HG02623 (cell line): ENCODE data around the gene TPD52L1.

Experiments
- ATAC-seq: cut with Tn5 transposase; IDR thresholded peaks from one replicate; pipeline ENCODE4 v1.9.1; 2021; ENCODE audit warnings: moderate library complexity; ENCODE audit not compliant: unreplicated experiment

TPD52L1 gene

DNA sequence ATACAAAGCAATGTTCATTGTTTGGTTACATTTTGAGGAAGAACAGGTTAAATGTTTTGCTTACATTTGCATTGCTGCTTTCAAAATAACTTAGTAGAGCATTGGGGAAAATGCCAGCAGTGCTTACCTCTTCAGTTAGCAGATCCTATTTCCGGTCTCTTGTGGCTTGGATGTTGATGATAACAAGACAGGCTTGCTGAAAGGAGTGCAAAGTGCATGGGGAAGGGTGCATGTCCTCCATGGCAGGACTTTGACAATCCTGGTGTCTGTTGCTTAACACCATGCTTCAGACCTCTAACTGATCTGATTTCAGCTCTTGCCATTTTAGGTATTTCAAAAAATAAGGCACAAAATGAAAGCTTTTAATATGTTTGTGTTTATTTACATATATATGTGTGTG is 21.1 kb downstream of the TPD52L1 start:
- ATAC-seq = no peak

DNA sequence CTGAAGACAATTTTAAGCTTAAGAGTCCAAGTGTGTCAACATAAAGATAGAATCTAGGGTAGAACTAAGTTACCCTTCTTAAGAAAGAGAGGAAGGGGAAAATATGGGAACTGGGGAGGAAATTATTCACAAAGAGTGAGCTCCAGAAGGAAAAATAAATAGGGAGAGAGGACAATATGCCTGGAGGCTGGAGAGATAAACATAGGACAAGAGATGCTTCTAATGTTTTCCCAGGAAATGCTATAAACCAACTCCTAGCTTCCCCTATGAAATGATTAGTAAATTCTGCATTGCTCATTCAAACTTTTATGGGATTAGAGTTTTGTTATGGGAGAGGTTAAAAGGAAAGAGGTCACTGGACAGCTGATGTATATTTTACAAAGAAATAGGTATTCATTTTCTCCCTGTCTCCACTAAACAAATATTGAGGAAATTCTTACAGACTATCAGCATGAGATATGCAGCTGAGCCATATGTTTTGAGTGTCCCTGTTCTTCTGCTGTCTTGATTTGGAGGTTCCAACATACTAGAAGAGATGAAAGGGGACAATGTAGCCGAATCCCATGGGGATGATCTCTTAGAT is 22.0 kb downstream of the TPD52L1 start:
- ATAC-seq = no peak

DNA sequence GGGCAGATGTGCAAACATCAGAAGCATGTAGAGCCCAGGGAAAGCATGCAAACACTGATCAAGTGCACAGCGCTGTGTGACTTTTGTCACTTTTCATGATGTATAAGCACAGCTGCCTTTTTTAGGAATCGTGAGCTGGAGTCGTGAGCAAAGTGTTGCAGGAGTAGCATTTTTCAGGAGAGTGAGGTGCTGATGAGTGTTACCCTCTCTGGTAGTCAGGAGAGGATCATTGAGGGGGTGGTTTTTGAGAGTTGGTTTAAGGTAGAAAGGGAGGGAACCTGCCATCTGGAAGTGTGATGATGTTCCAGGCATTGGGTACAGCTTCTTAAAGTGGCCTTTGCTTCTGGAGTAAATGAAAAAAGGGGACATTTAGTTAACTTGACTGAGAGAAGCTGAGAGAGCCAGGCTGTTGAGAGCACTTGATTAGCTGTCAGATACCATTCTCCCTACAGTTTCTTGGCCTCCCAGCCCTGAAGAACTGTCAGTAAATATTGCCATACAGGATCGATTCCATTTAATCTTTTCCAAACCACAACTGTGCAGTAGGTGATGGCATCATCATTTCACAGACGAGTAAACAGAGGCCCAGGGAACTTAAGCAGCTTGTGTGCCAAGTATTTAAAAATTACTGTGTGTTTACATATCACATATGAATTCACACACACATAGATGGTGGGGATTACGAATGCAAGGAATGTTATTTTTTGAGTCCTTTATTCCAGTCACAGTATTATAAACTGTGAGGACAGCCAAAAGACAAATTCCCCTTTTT is 28.9 kb downstream of the TPD52L1 start:
- ATAC-seq = no peak

DNA sequence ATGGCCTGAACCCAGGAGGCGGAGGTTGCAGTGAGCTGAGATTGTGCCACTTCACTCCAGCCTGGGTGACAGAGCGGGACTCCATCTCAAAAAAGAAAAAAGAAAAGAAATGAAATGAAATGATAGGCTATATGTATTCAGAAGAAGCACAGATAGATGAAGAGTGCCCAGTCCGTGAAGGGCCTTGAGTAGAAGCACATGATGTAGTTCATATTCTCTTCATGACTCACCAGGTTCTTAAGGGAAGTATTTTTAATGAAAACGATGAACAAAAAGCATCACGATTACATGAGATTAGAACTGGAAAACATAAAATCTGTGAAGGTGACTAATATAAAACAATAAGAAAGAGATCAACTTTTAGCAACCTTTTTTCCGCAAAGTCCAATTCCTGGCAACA is 29.8 kb downstream of the TPD52L1 start:
- ATAC-seq = no peak

DNA sequence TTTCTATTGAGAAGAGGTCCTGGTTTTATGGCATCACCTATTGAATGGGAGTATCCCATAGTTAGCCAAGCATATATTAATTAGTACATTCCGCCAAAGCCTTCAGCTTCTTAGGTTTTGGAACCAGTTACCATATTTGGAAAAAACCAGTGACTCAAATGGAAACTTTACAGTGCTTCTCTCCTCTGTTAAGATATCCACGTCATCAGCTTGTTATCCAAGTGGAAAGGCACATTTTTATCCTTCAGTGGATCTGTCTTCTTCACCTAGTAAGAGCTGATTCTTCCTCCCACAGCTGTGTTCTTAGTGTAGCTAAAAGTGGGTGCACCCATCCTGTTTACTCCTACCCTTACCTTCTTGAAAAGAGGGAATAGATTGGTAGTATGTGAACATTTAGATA is 34.5 kb downstream of the TPD52L1 start:
- no peak for ATAC-seq

DNA sequence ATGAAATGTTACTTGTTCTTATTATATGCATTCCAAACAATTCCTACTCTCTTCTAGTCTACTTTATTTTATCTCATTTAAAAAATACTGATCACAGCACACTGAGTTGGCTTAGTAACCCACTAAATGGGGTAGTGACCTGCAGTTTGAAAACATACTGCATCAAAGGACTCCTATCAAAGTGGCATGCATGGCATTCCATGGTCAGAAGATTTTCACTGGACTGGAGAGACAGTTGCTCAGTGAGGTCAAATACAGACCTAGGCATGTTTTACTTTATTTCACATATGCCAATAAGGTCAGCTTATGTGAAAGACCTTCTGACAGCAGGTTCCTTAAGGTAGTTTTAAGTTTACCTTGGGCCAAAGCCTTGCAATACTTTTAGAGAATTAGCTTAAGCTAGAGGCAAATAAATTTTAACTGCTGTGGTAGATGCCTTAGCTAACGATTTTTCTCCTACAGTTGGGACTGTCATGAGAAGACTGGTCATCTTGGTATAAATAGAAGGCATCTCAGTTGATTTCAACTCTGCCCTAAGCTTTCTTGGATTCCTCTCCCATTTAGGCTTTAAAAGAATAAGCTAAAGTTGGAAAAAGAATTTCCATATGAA is 35.1 kb downstream of the TPD52L1 start:
- no peak for ATAC-seq

DNA sequence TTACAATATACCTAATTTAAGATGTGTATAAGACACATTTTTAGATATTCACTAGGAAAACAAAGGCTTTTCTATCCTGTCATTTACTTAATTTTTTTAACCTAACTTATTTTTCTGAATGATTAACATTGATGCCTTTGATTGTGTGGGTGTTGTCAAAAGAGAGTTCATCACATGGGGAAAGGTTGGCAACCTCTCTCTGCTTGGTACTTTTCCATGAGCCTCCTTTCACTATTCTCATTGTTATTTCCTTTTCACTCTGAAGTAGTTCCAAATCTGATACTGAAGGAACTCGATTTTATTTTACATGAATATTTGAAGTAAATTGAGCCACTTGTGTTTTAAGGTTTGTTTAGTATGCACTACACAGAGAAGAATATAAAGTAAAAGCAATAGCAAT is 35.9 kb downstream of the TPD52L1 start:
- no peak for ATAC-seq

DNA sequence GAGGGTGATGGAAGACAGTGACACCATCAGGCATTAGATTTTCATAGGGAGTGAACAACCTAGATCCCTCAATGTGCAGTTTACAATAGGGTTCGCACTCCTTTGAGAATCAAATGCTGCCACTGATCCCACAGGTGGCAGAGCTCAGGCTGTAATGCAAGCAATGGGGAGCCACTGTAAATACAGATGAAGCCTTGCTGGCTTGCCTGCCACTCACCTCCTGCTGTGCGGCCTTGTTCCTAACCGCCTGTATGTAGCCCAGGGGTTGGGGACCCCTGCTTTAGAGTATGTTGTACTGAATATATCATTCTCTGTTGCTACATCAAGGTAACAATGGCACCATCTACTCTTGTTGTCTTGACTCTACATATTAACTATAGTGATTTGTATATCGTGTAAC is 37.1 kb downstream of the TPD52L1 start:
- ATAC-seq = no peak

DNA sequence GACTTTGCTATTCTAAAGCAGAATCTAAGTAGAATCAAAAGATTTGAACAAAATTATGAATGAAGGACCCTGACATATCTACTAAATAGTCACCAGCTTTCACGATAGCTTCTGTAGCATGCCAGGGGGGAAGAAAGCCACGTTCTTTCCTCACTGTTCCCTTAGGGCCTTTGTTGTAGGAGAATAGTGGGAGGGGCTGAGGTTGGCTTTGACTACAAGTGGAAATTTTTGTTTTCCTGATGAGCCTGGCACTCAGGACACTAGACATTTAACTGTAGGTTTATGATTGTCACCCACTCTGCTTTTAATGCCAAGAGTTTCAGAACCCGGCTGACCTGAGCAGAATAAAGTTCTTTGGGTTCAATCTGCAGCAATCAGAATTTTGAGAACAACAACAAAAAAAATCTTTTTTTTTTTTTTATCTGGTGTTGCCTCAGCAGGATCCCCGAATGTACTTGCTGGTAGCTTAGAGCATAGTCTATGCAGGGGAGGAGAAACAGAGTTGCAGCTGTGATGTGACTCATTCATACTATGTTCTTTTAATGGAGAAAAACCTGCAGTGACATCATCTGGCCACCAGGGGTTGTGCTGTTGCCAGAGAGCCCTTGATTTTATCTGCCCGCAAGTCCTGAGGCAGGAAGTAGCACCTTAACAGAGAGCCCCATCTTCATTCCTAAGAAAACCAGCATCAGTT is 38.5 kb downstream of the TPD52L1 start:
- peak; percentile 97 for ATAC-seq

DNA sequence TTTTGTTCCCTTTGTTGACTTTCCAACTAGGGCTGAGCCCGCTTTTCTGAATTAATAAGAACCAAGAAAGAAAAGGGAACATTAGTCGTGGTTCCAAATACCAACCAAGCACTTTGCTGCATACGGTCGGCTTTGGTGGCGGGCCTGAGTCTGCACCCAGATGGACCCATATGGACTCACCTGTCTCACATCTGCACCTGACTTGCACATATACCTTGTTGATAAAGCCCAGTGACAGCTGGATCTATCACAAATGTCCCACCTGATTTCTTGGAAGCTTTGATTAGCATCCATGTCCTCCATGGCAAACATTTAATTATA is 39.0 kb downstream of the TPD52L1 start:
- no peak for ATAC-seq

DNA sequence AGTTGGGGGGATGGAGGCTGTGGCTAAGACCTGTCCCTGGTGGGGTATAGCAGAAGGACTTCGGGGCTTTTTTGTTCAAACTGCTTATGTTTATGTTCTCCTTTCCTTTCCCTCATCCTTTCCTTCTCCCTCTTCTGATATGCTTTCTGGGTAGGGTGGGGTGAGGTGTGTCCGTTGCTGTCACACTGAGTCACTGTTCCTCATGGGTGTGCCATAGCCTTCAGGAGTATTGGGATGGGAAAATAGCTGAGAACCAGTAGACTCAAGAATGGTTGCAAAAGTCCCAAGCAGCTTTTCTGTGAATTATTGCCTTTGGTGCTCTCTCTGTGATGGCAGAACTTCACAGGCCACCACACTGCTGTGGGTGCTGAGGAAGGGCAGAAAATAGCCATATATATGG is 39.6 kb downstream of the TPD52L1 start:
- no peak for ATAC-seq

DNA sequence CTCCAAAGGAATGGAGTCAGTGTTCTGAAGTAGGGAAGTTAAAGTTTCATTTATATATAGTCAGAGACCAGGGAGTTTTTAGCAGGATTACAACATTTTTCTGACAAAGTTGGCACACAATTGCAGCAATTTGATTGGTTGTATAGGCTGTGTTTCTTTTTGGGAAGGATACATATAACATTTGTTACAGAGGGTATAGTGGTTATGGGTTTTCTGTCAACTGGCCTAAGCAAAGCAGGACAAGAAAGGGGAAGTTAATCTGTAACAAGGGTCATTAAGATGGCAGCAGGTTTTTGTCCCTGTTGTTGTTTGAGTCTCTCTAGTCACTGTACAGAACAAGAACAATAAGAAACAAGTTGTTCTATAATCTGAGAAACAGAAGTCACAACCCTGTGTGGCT is 41.4 kb downstream of the TPD52L1 start:
- no peak for ATAC-seq

DNA sequence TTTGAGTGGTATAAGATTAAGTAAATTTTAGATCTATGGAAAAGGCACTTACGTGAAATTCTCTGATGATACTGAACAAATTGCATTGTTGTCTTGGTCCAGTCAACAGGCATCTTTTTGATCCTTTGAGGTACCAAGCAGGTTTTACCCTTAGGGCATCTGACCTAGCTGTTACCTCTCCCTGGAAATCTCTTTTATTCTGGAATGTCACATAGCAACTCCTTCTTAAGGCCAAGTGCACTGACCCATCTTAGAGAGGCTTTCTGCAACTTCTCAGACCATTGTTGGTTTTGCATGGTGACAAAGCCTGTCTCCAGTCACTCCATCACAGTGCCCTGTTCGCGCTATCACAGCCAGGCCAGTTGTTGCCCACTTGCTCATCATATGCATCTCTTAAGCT is 42.0 kb downstream of the TPD52L1 start:
- no peak for ATAC-seq

DNA sequence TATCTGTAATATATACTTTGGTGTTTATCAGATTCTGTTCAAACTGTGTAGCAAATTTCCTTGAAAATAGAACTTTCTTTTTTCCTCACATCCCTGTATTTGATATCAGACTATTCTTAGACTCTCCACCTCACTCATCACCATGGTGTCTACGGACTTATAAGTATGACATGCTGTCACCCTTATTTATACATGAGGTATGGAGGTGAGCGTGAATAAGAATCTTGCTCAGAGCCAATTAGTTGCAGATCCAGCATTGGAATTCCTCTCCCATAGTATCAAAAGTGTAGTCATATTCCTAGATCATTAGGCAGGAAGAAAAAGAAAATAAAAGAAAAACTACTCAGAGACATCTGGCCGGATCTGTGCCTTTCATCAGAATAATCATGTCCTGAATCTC is 43.0 kb downstream of the TPD52L1 start:
- ATAC-seq = no peak

DNA sequence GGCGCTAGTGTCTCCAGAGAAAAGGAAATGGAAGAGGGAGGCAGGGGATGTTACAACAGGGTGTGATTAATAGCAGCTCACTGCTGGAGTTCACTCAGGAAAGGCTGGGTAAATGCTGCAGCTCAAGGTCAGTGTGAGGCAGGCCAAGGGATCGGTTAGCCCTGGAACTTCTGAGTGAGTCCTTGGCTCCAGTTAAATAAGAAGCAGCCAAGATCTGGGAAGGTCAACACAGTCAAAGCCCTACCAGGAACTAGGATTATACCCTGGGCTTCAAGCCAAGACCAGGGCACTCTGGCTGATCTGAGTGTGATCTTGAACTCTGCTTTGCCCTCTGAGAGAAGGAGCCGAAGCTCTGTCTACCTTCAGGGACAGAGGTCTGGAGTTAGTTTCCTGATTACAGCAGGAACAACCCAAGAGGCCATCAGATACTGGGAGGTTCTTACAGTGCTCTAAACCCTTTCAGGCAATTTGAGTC is 44.3 kb downstream of the TPD52L1 start:
- ATAC-seq = no peak

DNA sequence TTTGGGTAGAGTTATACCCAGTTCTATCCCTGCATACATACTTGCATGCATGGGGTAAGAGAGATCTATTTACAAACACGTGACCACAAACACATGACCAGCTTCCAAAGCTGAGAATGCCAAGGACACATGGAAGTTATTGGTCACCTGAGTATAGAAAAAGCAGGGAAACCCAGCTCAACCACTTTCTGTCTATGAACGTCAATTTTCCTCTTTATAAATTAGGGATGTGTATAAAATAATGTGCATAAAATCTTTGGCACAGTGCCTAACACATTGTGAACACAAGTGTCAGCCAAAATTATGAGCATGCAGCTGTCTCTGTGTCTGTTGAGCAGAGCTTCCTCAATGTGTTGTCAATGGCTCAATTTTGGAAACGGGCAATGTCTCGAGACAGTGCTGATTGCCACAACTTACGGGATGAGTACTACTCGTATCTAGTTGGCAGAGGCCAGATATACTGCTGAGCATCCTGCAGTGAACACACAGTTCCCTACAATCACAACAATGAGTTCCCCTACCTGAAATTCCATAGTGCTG is 44.9 kb downstream of the TPD52L1 start:
- ATAC-seq = no peak

DNA sequence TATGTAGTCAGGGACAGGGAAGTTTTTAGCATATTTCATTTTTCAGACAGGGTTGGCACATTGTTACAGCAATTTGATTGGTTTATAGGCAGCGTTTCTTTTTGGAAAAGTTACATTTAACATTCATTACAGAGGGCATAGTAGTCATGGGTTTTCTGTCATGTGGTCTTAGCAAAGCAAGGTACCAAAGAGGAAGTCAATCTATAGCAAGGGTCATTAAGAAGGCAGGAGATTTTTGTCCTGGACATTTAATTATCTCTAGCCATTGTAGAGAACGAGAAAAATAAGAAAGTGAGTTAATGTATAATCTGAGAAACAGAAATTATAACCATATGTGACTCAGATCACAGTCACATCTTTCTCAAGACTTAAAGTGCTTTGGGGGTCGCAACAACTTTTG is 47.4 kb downstream of the TPD52L1 start:
- no peak for ATAC-seq

DNA sequence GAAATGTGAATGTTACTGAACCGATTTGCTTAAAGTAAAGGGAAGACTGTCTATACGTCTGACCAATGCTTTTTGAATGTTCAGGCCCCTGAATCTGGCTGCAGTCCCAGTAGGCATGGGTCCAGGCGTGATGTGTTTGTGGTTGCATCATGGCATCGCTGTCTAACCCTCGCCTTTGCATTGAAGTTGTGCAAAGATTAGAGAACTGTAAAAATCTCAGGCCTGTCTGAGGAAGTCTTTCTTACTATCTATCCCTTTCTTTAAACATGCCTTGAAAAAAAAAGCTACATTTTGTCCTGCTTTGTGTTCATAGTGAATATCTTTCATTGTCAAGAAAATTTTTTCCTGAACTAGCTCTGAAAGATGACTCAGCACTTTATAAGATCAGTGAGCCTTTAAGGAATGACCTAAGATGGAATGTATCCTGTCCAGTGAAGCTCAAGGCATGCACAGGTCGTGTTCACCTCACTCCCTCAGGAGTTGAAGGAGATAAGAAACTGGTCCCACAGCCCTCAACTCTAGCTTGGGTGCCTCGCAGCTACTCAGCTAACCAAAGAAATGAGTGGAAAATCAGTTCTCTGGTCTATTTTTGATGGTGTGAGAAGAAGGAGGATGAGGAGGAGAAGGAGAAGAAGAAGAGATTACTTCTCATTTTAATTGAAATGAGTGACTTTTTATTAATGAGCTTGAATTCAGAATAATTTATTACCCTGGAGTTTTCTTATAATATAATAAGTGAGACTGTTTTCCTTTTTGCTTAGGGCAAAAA is 48.6 kb downstream of the TPD52L1 start:
- no peak for ATAC-seq

DNA sequence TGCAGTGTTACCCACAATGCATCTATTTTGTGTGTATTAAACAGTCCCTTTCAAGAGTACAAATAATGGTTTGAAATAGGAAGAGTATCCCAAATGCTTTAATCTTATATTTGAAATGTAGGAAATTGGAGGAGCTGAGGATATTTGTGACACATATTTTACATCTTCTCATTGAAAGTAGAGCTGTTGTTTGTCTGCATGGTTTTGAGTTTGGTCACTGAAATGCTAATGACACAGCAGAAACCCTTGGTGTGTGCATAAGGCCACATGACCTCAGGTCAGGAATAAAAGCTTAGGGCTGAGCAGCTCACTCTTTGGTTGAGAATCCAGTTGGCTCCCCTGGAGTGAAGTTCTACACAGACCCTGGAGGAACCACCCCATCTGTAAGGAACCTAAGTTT is 49.8 kb downstream of the TPD52L1 start:
- no peak for ATAC-seq

DNA sequence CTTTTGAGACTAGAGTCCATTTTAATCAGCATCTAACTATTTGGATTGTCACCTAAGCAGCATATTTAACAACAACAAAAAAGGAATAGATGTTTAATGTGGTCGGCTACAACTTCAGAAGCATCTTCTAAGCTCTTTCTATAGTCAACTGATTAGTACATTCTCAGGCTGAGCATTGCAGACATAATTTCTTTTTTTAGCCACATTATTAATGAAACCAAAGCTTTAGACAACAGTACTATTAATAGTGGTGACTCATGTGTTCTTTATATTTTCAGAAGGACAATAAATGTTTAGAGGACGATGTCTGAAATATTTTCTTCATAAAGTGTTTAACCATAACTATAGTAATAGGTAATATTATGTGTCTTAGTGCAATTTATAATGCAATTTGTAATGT is 52.4 kb downstream of the TPD52L1 start:
- no peak for ATAC-seq

DNA sequence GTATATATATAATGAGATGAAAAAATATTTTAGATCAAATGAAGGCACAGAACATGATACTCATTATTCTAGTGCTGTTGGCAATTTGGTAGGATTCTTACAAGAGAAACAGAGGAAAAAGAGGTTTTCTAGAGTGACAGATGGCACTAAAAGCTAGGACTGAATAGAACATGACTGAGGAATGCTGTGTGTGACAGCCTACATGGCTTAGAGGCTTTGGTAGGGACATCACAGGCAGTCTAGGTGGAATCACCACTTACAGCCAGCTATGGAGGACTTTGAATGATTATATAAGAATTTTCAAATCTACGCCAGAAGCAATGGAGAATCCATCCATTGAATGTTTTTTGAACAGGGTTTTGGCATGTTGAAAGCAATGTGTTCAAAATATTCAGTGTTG is 52.8 kb downstream of the TPD52L1 start:
- no peak for ATAC-seq
